HL-60 (cell line): ENCODE results near the gene CHD9.

ENCODE experiments used
- DNase-seq, 2 experiments: peaks; one replicate each; pipeline ENCODE4 v3.0.0-alpha.2; 2010 to 2020; ENCODE audit warnings: low read depth in 1 of 2, low spot score in 1 of 2
- H3K27ac ChIP-seq: fragments of 250-450 bp; sonication (Bioruptor Pico); replicated peaks from 2 replicates; pipeline ENCODE4 v1.5.1; 2020; ENCODE audit warnings: mild to moderate bottlenecking, moderate library complexity
- H3K27me3 ChIP-seq: fragments of 250-450 bp; sonication (Bioruptor Pico); 2 replicates; pipeline ENCODE4 v1.5.1; 2021; ENCODE audit warnings: mild to moderate bottlenecking, moderate library complexity; ENCODE audit not compliant: insufficient read depth, poor library complexity, severe bottlenecking
- H3K4me3 ChIP-seq: replicated peaks from 2 replicates; pipeline ENCODE4 v1.5.1; 2011; ENCODE audit warnings: mild to moderate bottlenecking, control low read depth, low read length; ENCODE audit not compliant: insufficient read depth
- CTCF ChIP-seq: IDR thresholded peaks from one replicate; pipeline ENCODE4 v1.5.1; 2011; ENCODE audit warnings: low read length, control low read depth, inconsistent platforms; ENCODE audit not compliant: insufficient read depth
- GABPA ChIP-seq: IDR thresholded peaks from 2 replicates; pipeline ENCODE4 v1.6.1; 2012; ENCODE audit warnings: low read depth
- POLR2AphosphoS5 ChIP-seq: IDR thresholded peaks from 2 replicates; pipeline ENCODE4 v1.6.1; 2012; ENCODE audit warnings: low read depth
- SPI1 ChIP-seq: IDR thresholded peaks from 2 replicates; pipeline ENCODE4 v1.6.1; 2012; ENCODE audit warnings: low read depth, mild to moderate bottlenecking, borderline replicate concordance
- TF ChIP-seq, protein P1 (sequence below): IDR thresholded peaks from 2 replicates; pipeline ENCODE4 v1.6.1; 2012; ENCODE audit warnings: low read depth; ENCODE audit not compliant: insufficient replicate concordance

CHD9 gene

DNA sequence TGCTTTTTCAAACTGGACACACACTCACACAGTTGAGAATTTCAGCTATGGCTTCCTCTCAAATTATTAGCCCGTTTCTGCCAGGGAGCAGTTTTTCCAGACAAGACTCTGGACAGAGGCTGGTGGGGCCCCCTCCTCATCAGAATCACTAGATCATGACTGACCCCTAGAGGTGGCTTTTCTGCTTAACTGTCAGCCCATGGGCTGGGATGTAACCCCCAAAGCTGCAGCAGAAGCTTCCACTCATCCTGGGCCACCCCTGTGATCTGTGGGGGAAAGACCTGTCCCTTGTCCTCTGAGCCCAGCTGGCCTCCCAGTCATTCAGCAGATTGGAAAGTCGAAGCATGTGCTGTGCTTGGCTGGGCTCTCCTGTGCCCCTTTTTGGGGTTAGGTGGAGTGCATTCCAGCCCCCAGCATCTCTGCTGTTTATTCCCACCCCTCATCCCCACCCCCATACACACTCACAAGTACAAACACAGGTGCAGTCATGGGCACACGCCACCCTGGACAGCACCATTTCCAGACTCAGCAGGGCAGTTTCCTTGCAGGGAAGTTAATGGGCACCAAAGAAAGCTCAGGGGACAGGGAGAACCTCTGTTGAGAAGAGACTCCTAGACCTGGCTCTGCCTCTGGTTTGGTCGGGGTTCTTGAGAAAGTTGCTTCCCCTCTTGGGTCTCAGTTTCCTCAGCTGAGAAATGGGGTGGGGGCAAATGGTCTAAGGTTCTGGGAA is 301.9 kb downstream of the CHD9 start:
- TF ChIP-seq, protein P1, sequence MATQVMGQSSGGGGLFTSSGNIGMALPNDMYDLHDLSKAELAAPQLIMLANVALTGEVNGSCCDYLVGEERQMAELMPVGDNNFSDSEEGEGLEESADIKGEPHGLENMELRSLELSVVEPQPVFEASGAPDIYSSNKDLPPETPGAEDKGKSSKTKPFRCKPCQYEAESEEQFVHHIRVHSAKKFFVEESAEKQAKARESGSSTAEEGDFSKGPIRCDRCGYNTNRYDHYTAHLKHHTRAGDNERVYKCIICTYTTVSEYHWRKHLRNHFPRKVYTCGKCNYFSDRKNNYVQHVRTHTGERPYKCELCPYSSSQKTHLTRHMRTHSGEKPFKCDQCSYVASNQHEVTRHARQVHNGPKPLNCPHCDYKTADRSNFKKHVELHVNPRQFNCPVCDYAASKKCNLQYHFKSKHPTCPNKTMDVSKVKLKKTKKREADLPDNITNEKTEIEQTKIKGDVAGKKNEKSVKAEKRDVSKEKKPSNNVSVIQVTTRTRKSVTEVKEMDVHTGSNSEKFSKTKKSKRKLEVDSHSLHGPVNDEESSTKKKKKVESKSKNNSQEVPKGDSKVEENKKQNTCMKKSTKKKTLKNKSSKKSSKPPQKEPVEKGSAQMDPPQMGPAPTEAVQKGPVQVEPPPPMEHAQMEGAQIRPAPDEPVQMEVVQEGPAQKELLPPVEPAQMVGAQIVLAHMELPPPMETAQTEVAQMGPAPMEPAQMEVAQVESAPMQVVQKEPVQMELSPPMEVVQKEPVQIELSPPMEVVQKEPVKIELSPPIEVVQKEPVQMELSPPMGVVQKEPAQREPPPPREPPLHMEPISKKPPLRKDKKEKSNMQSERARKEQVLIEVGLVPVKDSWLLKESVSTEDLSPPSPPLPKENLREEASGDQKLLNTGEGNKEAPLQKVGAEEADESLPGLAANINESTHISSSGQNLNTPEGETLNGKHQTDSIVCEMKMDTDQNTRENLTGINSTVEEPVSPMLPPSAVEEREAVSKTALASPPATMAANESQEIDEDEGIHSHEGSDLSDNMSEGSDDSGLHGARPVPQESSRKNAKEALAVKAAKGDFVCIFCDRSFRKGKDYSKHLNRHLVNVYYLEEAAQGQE, result peak; percentile 75
- no peak for TF ChIP-seq CTCF
- no peaks in the 10 kb centered on the region for H3K27me3 ChIP-seq
- no peak overlapping the region for H3K4me3 ChIP-seq
- no peak overlapping the region for H3K27ac ChIP-seq
- DNase-seq, result no peak

DNA sequence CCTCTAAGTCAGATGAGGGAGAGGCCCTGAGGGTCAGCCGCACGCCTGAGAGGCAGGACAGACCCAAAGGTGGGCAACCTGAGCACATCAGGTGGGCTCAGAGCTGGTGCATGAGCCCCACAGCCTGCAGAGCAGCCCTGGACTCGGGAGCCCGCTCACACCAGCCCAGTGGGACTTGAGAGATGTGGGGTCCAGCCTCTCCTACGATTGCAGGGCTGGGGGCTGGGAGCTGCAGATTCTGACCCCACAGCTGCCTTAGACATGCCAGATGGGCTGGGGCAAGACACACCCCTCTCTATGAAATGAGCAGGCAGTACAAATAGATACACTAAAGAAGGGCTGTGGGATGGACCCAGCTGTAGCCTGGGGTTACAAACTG is 302.4 kb downstream of the CHD9 start:
- TF ChIP-seq SPI1, result no peak
- TF ChIP-seq POLR2AphosphoS5, result no peak
- TF ChIP-seq, protein P1, result no peak
- no peak for TF ChIP-seq GABPA
- no peak for TF ChIP-seq CTCF
- no peak overlapping the region for H3K4me3 ChIP-seq
- H3K27ac ChIP-seq, result no peak overlapping the region
- no peak for DNase-seq
- no peaks in the 10 kb centered on the region for H3K27me3 ChIP-seq

DNA sequence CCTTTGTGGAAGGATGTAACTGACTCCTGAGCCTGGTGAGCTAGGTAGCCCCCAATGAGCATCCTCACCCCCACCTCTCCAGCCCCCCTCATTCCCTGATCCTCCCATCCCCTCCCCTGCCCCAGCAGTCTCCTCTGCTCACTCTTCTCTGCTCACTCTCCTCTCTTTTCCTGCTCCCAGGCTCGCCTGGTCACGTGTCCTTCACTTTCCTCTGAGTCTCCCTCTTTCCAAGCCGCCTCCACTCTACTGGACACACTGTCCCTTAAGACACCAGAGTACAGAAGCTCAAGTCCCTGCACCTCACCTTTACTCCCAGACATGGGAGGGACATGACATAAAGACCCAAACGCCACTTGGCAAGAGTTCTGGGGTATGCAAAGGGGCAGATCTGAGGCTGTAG is 303.2 kb downstream of the CHD9 start:
- H3K4me3 ChIP-seq, result no peak overlapping the region
- TF ChIP-seq GABPA (no peak), SPI1 (no peak), CTCF (no peak), POLR2AphosphoS5 (no peak)
- TF ChIP-seq, protein P1, result no peak
- DNase-seq, result no peak

More for the DNA sequence above, 303.2 kb downstream of the CHD9 start:
- H3K27me3 ChIP-seq, result no peaks in the 10 kb centered on the region
- no peak overlapping the region for H3K27ac ChIP-seq
